ENCODE measurements around the gene ARHGAP24.
"Not testable (repeated sequence)": the region's sequence is repeated elsewhere in the genome, so short reads cannot be mapped to it uniquely, and the experiment has no call there.

ARHGAP24 gene

DNA sequence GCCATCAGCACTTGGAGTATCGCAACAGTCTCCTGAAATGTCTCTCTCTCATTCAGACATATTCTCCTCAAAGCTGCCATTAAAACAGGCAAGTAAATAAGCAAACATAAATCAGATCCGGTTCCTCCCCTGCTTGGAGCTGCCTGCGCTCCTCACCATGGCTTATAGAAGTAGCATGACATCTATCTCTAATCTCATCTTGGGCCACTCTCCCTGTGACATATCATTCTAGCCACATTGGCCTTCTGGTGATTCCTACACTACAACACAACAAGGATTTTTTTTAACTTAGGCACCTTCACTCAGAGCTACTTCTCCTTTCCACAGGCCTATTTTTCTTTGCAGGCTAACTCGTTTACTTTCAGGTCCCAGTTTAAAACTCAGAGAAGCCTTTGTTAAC lies 387.9 kb downstream of the ARHGAP24 start:
- no peak for DNase-seq (ENCODE audit: low read depth)

DNA sequence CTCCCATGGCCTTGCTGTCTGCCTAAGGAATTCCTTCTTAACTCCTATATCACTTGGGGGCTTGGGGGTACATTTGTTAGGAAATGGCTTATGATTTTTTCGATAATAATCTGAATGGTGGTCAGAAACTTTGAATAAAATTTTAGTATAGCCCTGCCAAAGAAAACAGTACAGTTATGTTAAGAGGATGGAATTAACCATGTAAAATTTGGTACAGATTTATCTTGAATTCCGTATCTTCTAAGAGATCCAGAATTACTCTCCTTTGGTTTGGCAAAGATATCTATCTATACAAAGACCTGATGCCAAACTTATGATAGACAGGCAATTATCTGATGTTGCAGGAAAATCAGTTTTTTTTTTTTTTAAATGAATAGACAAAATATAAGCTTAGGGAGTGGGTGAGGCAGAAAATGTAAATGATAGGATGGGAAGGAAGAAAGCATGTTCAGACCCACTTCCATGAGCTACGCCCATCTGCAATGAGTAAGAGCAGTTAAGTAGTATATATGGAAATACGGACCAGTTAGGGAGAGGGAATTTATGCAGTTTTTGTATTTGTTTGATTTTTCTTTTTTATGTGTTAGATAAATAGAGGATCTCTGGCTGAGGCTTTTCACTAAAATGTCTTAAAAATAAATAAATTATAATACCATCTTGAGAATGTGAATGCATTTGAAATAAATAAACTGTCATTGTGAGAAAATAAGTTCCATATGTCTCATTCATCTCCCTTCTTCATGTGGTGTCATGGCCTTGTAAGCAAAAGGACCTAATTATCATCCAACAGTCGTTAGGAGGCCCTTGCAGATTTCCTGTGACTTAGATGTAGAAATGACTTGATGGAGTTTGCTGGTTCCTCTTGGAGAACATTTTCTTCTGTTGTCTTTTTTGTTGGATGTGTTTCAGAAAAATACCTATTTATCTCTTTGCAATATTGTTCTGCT lies 389.6 kb downstream of the ARHGAP24 start:
- no peak for DNase-seq (ENCODE audit: low read depth)

DNA sequence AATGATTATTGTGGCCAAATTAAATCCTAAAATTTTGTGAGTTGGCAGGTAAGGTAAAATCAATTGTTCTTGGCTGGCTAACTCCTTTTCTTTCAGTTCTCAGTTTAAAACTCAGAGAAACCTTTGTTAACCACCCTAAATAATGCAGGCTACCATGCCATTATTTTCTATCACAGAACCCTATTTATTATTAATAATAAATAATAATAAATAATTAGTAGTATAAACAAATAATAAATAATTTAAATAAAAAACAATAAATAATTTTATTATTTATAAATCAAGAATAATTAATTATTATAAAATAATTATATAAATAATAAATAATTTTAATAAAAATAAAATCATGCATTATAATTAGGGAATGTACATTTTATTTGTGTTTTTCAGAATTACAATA lies 390.3 kb downstream of the ARHGAP24 start:
- DNase-seq (ENCODE audit: low read depth) = no peak

DNA sequence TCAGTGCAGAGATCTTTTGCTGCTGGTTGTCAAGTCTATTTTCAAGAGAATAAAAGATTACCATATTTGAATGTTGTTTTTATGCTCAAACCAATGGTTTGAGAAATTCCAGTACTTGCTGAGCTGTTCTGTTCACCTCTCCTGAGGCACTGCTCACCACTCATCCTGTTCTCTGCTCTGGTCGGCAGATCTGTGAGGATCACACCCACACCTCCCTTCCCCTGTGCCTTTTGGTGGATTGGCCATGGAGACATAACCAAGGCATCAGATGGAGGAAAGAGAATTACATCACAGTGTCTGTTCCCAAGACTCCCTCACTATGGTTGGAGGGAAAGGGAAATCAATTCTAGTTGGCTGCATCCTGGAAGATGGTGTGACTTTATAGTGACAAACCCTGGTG lies 391.6 kb downstream of the ARHGAP24 start:
- no peak for DNase-seq (ENCODE audit: low read depth)

DNA sequence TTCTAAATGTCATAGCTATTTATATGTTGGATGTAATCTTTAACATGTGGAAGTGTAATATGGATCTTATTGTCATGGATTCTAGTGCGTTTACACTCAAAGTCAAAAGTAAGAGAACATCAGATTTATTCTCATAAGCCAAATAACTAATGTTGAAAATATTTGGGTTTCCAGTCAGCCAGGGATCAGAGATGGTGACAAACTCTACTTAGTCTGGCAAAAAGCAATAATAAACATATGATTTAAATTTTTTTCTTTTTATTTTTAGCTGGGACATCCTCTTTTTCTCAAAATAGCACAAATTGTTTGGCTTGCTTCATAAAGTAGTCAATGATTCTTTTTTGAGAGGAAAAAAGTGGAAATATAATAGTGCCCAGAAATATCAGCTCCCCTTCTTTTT lies 392.3 kb downstream of the ARHGAP24 start:
- no peak for DNase-seq (ENCODE audit: low read depth)

DNA sequence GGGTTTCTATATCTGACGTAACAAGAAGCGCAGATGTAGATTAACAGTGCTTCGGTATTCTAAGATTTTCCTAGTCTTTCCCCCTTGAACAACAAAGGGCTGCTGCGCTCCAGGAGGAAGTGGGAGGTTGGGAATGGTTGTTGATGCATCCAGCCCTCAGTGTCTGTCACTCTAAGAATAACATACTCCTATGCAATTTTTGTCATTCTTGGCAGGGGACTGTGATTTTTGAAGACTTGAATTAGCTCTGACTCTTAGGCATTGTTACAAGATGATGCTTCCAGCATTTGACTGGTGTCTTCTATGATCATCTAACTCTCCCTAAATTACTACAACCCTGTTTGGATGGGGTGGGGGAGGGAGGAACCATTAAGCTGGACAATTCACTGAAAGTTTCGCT lies 394.2 kb downstream of the ARHGAP24 start:
- no peak for DNase-seq (ENCODE audit: low read depth)

DNA sequence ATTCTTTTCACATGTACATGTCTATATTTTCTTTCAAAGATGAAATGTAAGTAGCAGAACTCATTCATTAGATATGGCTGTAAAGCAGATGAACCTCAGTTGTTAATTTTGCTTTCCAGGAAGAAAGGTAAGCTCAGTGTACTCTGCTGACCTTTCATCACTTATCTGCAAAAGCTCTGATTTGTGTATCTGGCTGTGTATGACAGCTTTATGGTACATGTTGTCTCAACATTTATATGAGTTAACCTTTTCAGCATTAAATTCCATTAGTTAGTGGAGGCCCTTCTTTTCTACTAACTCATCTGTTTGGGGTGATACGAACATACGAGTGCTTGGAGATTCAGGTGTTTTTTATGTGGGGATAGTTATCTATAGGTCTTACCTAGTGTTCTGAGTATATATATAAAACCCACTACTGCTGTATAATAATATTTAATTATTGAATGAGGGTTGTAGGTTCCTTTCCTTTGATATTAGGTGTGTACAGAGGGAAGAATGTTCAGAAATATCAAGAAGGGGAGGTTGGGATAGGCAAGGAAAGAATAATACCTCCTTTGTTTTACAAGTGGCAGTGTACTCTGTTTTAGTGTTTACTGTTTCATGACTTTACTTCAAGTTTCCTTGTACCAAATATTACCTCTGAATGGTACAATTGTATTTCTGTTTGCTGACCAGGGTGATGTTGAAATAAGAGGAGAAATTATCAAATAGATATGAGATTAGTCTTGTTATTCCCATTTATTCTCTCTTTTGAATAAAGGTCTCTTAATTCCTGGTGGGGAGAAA lies 395.5 kb downstream of the ARHGAP24 start:
- no peak for DNase-seq (ENCODE audit: low read depth)

DNA sequence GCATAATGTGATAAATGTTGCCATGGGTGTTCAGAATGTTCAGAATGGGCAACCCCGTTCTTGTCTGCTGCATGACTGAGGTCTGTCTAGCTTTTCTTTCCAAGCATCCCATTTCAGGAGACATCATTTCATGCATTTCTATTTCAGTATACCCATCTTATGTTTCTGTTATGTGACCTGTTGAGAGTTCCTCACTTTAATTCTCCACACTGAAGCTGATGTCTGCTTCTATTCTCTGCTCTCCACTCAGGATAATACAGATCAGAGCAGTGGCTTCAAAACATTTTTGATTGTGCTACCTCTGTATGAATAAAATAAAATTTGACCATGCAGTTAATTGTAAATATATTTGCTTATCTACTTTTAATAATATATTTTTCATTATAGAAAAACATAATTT lies 398.6 kb downstream of the ARHGAP24 start:
- DNase-seq (ENCODE audit: low read depth) = no peak

DNA sequence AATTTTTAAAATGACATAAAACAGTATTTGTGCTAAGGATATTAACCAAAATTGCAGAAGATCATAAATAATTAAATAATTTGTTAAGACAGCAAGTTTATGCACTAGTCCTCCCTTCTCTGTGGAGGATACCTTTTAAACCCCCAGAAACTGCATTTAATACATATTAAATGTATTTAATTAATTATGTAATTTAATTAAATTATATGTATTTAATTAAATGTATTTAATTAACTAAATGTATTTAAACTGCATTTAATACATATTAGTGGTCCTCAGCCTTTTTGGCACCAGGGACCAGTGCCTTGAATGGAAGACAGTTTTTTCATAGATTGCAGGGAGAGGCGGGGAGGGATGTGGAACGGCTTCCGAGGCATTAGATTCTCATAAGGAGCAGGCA lies 404.6 kb downstream of the ARHGAP24 start:
- no peak for DNase-seq (ENCODE audit: low read depth)

DNA sequence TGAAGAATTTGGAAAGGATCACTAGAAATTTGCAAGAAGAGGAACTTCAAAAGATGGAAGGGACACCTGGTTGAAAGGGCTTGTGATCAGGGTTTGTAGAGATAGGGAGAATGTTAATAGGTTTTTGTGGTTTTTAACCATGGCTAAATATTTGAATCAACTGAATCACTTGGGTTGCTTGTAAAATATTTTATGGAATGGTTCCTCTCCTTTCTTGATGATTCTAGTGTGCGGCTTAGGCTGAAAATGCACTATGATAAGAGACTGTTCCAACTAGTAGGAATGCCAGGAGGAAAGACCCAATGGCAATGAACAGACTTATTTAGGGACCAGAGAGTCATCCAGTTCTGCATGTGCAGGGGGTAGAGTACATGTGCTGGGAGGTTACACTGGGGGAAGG lies 408.2 kb downstream of the ARHGAP24 start:
- DNase-seq (ENCODE audit: low read depth) = no peak

DNA sequence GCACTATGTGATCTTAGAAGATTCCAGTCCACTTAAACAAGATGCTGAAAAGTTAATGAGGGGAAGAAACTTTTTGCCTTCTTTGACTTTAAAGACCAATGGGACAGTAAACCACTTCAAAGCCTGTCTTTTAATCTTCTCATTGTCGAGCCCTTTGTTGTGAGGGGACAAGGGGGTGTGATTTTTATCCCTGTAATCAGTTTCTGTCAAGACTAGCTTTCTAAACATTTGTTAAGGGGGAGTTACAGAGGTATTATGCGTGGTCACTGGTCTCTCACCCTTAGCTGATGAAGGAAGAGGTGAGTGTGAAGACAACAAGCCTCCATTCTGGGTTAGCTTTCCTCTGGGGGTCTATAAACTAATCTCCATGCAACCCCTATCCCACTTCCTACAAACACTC lies 409.3 kb downstream of the ARHGAP24 start:
- DNase-seq (ENCODE audit: low read depth) = no peak

DNA sequence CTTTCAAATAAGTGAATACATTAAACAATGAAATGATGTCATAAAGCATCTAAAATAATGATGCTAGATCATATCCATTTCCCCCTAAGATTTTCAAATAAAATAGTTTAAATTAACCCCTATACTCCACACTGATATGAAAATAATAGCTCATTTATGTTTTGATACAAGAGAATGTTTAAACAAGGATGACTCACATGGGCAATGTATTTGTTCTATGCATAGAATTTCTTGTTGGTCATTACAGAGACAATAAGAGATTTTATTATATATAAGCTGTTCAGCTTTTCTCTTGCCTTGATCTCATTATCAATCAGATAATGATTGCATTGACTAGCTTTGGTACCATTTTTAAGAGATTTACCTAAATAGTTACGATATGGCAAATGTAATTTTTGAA lies 411.7 kb downstream of the ARHGAP24 start:
- DNase-seq (ENCODE audit: low read depth) = no peak

DNA sequence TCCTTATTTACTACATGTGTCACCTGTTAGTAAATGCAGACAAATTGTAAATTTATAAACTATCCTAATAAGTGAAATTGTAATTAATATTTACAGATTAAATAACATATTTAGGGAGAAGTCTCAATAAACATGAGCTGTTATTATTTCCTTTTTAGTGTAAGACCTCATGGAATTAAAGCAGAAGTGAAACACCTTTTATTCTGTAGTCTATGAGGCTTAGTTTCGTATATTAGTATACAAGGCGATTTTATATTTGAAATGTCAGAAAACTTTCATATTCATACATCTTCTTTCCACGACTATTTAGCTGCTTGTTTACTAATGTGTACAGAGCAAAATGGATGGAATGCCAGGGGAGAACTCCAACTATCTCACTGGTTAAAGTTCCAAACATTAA lies 414.4 kb downstream of the ARHGAP24 start:
- no peak for DNase-seq (ENCODE audit: low read depth)

DNA sequence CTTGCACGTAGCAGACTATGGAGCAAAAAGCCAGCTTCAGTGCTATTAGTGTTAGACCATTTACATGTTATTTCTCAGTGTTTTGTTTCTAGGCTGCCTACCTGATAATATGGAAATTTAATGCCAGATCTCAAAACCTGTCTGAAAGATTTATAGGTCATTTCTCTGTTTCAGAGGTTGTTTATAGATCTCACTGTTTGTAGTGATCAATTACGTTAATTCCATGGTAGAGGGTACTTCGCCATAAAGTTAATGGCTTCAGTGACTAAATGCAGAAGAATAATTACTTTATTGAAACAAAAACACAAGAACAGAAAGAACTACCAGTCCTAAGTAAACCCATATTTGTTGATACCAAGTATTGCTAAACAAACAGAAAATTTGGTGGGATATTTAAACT lies 420.8 kb downstream of the ARHGAP24 start:
- DNase-seq (ENCODE audit: low read depth) = no peak

DNA sequence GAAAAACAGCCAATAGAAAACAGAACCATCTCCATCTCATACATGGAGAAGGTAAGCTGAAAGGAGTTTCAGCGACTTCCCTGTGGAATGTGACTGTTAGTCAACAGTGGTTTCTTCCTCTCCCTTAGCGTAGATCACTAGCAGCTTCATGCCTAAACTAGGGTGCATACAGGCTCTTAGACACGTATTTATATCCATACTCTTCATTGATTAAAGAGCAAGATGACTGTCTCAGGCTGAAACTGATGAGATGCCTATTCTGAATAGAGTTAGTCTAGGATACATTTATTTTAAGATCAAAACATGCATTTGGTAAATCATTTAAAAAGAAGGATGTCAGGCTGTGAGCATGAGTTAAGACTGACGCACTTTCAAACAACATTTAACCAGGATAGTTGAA lies 423.3 kb downstream of the ARHGAP24 start:
- DNase-seq (ENCODE audit: low read depth) = no peak

DNA sequence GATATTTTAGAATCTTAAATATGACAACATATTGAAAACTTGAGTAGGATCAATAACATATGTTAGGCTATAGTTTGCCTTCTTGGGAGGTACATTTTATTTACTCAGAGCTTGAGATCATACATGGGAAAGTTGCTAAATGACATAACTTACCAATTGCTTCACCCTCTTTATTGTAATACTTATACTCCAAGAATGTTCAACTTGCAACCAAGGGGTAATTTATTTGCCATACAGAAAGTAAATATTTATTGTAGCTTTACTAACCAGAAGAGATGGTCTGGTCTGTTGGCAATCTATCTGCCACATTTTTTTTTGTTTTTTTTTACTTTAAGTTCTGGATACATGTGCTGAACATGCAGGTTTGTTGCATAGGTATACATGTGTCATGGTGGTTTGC lies 426.6 kb downstream of the ARHGAP24 start:
- no peak for DNase-seq (ENCODE audit: low read depth)

DNA sequence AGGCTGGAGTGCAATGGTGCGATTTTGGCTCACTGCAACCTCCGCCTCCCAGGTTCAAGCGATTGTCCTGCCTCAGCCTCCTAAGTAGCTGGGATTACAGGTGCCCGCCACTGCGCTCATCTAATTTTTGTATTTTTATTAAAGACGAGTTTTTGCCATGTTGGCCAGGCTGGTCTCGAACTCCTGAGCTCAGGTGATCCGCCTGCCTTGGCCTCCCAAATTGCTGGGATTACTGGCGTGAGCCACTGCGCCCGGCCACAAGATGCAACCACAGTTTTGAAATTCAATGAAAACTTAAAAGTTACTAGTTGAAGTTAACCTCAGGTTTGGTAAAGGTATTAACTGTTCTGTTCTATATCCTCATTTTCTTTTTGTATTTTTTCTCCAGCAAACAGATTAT lies 427.7 kb downstream of the ARHGAP24 start:
- DNase-seq (ENCODE audit: low read depth) = not testable (repeated sequence)

DNA sequence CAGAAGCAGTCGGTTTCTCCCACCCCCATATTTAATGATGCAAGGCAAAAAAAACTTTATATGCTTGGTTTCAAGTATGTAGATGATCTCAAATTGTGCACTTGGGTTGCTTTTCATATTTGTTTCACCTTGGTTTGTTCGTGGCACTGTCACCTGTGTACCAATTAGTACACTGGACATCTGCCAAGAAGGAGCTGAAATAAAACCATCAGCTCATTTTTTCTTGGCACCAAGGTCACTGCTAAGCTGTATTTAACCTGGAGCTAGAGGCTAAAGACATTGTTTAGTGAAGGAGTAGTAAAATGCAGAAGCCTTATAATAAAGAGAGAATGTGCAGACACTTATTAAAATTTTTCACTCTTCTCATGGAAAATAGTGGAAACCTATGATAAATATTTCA lies 430.8 kb downstream of the ARHGAP24 start:
- no peak for DNase-seq (ENCODE audit: low read depth)

DNA sequence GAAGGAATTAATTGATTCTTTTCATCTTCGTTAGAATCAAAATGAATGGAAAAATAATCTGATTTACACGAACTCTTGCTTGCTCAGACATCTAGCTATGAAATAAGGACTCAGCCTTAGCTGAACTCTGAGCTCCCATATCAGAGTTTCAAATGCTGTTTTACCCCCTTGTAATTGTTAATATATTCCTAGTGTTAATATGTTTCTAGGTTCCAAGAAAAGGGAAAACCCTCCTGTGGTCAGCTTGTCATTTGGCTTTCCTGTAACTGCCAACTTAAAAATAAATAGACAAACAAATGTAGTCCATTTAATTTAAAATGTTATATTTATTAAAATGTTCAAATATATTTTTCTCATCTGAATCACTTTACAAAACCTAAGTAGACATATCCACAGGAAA lies 432.1 kb downstream of the ARHGAP24 start:
- no peak for DNase-seq (ENCODE audit: low read depth)

DNA sequence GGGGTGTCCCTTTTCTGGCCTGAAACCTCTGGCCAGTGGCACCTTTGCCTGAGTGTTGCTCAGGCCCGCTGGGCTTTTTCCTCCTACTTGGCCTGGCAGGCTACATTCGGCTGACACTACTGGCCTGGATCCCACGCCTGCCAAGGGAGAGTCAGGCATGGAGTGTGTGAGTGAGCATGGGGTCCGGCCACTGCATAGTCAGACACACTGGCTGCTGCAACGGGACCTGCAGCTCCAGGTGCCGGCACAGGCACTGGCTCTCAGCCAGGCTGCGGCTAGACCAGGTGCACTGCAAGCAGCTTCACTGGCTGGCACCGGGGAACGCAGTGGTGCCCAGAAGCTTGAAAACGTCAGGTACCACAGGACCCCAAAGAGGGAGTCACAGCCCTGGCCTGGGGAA lies 434.9 kb downstream of the ARHGAP24 start:
- DNase-seq (ENCODE audit: low read depth) = no peak

DNA sequence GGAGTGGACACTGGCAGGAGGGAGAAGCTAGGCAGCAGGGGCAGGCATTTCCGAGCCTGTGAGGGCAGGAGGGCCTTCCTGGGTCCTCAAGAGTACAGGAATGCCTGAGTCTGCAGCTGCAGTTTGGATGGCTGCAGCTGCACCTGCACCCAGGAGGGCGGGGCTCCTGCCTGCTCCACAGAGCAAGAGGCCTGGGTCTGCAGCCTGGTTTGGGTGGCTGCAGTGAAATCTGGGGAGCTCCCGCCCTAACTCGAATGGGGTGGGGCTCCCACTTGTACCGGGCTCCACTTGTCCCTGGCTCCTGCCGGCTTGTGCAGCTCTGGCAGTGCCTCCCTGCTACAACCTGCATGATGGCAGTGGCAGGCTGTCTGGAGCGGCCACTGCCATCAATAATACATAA lies 436.0 kb downstream of the ARHGAP24 start:
- DNase-seq (ENCODE audit: low read depth) = no peak

DNA sequence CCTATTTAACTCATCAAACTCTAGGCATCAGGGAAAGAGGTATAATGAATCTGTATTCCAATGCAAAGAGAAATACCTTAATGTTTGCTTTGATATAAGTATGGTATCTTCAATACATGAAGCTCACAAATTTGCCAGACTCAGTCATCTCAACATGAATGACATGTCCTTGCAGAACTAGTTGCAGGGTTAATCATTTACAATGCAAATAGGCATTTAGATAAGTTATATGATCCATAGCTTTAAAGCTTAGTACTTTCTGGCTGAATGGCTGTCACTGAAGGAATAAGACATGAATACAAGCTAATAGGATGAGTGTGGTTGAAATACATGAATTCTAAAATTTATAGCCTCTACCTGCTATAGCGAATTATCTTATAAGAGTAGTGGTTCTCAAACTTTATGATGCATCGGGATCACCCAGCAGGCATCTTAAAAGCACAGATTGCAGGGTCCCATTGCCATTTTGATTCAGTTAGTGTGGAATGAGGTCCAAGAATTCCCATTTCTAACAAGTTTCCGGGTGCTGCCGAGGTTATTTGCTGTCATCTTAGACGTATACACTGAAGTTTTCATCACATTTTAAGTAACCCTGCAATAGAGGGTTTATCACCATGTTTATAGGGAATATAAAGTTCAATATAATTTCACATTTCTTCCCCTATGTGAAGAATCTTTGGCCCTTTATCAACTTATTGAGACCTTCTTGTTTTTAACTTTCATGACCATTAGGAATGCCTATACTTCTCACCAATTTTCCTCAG lies 439.2 kb downstream of the ARHGAP24 start:
- no peak for DNase-seq (ENCODE audit: low read depth)

DNA sequence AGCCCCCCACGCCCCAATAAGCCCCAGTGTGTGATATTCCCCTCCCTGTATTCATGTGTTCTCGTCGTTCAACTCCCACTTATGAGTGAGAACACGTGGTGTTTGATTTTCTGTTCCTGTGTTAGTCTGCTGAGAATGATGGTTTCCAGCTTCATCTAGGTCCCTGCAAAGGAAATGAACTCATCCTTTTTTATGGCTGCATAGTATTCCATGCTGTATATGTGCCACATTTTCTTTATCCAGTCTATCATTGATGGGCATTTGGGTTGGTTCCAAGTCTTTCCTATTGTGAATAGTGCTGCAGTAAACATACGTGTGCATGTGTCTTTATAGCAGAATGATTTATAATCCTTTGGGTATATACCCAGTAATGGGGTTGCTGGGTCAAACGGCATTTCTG lies 440.6 kb downstream of the ARHGAP24 start:
- not testable (repeated sequence) for DNase-seq (ENCODE audit: low read depth)
